ENCODE measurements around the gene TRPM5.

The TRPM5 gene

GRCh38 chr11:2406451-2406850 is 37.9 kb downstream of the TRPM5 start:
- DNase-seq (ENCODE audit: low read depth, low spot score), result no peak

GRCh38 chr11:2404735-2405196 is 39.5 kb downstream of the TRPM5 start:
- no peak for DNase-seq (ENCODE audit: low read depth, low spot score)

GRCh38 chr11:2402890-2403645 is 41.2 kb downstream of the TRPM5 start:
- no peak for DNase-seq (ENCODE audit: low read depth, low spot score)

GRCh38 chr11:2402106-2402505 is 42.2 kb downstream of the TRPM5 start:
- DNase-seq (ENCODE audit: low read depth, low spot score), result no peak

- DNase-seq (ENCODE audit: low read depth, low spot score), result no peak
Observed at GRCh38 chr11:2401436-2401984, 42.8 kb downstream of the TRPM5 start.

GRCh38 chr11:2400762-2401435 is 43.4 kb downstream of the TRPM5 start:
- DNase-seq (ENCODE audit: low read depth, low spot score), result no peak

GRCh38 chr11:2400069-2400761 is 44.1 kb downstream of the TRPM5 start, which contains the start of gene TSSC4:
TSS of gene TSSC4 (plus strand) at chr11:2400750. CDS start at chr11:2402634, 1,884 bp downstream.
- DNase-seq (ENCODE audit: low read depth, low spot score), result peak; percentile 100

- DNase-seq (ENCODE audit: low read depth, low spot score), result no peak
Observed at GRCh38 chr11:2399488-2400068, 44.7 kb downstream of the TRPM5 start.

GRCh38 chr11:2398664-2399355 is 45.5 kb downstream of the TRPM5 start:
- DNase-seq (ENCODE audit: low read depth, low spot score), result no peak

GRCh38 chr11:2397005-2397404 is 47.3 kb downstream of the TRPM5 start:
- DNase-seq (ENCODE audit: low read depth, low spot score), result no peak

- DNase-seq (ENCODE audit: low read depth, low spot score), result no peak
Observed at GRCh38 chr11:2396471-2396870, 47.8 kb downstream of the TRPM5 start.

GRCh38 chr11:2395856-2396255 is 48.5 kb downstream of the TRPM5 start:
- no peak for DNase-seq (ENCODE audit: low read depth, low spot score)

- DNase-seq (ENCODE audit: low read depth, low spot score), result no peak
Observed at GRCh38 chr11:2395211-2395730, 49.0 kb downstream of the TRPM5 start.

- DNase-seq (ENCODE audit: low read depth, low spot score), result no peak
Observed at GRCh38 chr11:2394818-2395105, 49.6 kb downstream of the TRPM5 start.
